Fibroblast of skin of scalp (primary cell): Measurements from ENCODE around the gene VAT1L.
"Not testable (repeated sequence)": the region's sequence is repeated elsewhere in the genome, so short reads cannot be mapped to it uniquely, and the experiment has no call there.

Experiments
- DNase-seq: peaks from one replicate; pipeline ENCODE4 v3.0.0-alpha.2; 2013

Gene VAT1L

GRCh38 chr16:77913738-77914253 is 125.4 kb downstream of the VAT1L start:
- DNase-seq: no peak

GRCh38 chr16:77916111-77916510 is 127.7 kb downstream of the VAT1L start:
- no peak for DNase-seq

GRCh38 chr16:77917971-77918370 is 129.6 kb downstream of the VAT1L start:
- no peak for DNase-seq

- no peak for DNase-seq
Measured at GRCh38 chr16:77918809-77919707, 130.7 kb downstream of the VAT1L start.

- no peak for DNase-seq
Measured at GRCh38 chr16:77919761-77920415, 131.5 kb downstream of the VAT1L start.

- no peak for DNase-seq
Measured at GRCh38 chr16:77920984-77921383, 132.6 kb downstream of the VAT1L start.

- no peak for DNase-seq
Measured at GRCh38 chr16:77922228-77922754, 133.9 kb downstream of the VAT1L start.

GRCh38 chr16:77925531-77925930 is 137.2 kb downstream of the VAT1L start:
- DNase-seq: no peak

- DNase-seq: no peak
Measured at GRCh38 chr16:77928096-77928495, 139.7 kb downstream of the VAT1L start.

- DNase-seq: no peak
Measured at GRCh38 chr16:77929004-77929403, 140.6 kb downstream of the VAT1L start.

GRCh38 chr16:77931058-77931457 is 142.7 kb downstream of the VAT1L start:
- no peak for DNase-seq

- DNase-seq: no peak
Measured at GRCh38 chr16:77937473-77938149, 149.2 kb downstream of the VAT1L start.

GRCh38 chr16:77938913-77939312 is 150.5 kb downstream of the VAT1L start:
- DNase-seq: no peak

- DNase-seq: no peak
Measured at GRCh38 chr16:77939968-77940367, 151.6 kb downstream of the VAT1L start.

- no peak for DNase-seq
Measured at GRCh38 chr16:77943801-77944200, 155.4 kb downstream of the VAT1L start.

GRCh38 chr16:77944631-77945030 is 156.3 kb downstream of the VAT1L start:
- DNase-seq: no peak

- DNase-seq: no peak
Measured at GRCh38 chr16:77945126-77945525, 156.8 kb downstream of the VAT1L start.

GRCh38 chr16:77946823-77947222 is 158.5 kb downstream of the VAT1L start:
- DNase-seq: no peak

- DNase-seq: not testable (repeated sequence)
Measured at GRCh38 chr16:77947590-77947989, 159.2 kb downstream of the VAT1L start.

- DNase-seq: no peak
Measured at GRCh38 chr16:77948835-77949234, 160.5 kb downstream of the VAT1L start.

GRCh38 chr16:77949445-77949844 is 161.1 kb downstream of the VAT1L start:
- DNase-seq: no peak

GRCh38 chr16:77951788-77952187 is 163.4 kb downstream of the VAT1L start:
- no peak for DNase-seq

GRCh38 chr16:77955127-77955526 is 166.8 kb downstream of the VAT1L start:
- no peak for DNase-seq
